Stimulated activated naive CD4-positive, alpha-beta T cell (primary cell): ENCODE results near the gene GADD45GIP1.

Experiments used
- DNase-seq, 6 experiments: peaks; one replicate each; lab custom pipeline; 2025; lab: John Stamatoyannopoulos, UW

The GADD45GIP1 gene

DNA sequence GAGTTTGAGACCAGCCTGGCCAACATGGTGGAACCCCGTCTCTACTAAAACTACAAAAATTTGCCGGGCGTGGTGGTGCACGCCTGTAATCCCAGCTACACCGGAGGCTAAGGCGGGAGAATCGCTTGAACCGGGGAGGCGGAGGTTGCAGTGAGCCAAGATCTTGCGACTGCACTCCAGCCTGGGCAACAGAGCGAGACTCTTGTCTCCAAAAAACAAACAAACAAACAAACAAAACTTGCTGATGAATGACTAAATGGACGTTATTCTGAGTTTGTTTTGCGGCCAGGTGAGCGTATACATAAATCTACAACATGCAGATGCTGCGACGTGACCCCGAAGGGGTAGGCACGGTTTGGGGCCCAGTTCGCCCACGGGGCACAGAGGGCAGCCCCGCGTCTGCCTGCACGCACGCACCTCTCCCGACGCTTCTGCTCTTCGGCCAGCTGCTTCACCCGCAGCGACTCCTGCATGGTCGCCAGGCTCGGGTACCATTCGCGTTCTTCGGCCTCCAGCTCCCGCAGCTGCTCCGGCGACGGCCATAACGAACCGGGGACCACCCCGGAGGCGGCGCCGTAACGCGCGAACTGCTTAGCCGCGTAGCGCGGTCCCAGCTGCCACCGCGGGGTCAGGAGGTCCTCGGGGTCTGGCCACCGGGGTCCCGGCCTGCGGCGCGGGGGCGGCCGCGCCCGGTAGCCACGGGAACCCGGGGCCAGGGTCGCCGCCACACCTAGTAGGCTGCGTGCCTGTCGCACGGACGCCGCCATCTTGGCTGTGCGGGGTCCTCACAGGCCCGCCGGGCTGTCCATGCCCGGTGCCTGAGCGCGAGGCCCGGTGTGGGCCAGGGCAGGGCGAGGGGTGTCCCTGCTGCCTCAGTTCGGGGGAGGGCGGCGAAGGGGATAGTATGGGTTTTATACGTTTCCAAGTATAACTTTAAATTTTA is at the start of gene GADD45GIP1:
Gene GADD45GIP1, minus strand, starts transcription at position 778 of the 943 bp plus-strand sequence. Its CDS starts 11 bp downstream, at position 767.
- peak; percentile 62 to 82 (median 69) for DNase-seq

DNA sequence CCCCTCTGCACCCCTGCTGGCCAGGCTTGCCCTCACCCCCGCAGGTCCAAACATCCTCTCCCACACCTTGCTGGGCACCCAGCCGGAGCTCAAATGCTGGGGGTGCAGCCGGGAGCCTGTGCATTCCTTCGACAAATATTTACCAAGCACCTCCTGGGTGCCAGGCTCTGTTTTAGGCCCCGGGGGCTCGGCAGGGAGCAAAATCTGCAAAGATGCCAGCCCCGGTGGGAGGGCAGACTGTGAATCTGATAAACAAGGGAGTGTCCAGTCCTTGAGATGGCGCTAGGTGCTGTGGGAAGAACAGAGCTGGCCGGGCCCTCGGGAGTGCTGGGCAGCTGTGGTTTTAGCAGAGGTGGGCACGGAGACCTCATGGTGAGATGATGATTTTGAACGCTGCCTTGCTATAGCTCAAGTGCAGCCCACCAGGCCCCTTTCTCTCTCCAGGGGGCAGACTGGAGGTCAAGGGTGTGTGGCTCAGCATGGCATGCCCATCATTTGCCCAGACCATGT is 48.9 kb upstream of the GADD45GIP1 start:
- no peak for DNase-seq

DNA sequence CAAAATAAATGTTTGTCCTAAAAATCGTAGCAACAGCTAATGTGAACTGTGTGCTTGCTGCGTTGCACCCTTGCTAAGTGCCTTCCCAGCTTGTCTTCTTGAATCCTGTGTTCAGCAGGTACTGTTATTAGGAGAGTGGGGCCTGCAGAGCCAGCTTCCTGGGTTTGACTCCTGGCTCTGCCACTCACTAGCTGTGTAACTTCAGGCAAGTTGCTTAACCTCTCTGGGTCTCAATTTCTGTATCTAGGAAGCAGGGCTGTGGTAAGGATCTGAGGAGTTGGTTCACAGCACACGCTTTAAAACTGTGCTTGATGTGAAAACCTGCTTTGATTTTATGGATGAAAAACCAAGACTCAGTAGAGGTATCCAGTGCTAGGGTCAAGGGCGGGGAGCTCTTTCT is 48.2 kb upstream of the GADD45GIP1 start:
- DNase-seq, result no peak

DNA sequence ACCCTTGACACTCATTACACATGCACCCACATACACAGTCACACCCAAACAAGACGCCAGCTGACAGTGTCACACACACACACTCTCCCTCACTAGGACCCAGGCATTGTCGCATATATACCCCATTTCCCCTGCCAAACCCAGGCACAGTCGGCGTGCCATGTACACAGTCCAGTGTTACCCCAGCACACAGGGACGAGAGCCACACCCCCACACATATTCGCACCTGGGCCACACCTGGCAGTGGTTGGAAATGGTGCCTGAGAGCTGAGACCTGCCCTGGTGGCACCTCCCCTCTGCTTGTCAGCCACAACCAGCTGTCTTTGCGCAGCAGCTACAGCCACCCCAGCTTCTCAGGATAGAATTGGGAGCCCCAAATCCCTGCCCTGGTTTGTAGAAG is 47.2 kb upstream of the GADD45GIP1 start:
- DNase-seq, result no peak

DNA sequence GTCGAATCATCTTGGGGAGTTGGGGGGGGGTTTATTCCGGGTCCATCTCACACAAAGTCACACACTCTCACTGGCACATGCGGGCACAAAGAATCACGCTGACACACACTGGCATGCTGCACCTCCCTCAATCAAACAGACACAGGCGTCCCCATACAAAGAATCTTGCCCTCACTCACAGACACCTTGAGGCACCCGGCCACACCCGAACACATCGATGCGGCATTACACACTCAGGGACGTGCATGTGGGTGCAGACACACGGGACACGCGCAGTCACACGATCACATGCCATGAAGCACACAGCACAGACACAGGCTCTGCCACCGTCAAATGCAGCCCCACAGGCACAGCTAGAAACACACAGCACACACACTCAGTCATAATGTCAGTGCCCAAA is 46.1 kb upstream of the GADD45GIP1 start:
- DNase-seq, result no peak

DNA sequence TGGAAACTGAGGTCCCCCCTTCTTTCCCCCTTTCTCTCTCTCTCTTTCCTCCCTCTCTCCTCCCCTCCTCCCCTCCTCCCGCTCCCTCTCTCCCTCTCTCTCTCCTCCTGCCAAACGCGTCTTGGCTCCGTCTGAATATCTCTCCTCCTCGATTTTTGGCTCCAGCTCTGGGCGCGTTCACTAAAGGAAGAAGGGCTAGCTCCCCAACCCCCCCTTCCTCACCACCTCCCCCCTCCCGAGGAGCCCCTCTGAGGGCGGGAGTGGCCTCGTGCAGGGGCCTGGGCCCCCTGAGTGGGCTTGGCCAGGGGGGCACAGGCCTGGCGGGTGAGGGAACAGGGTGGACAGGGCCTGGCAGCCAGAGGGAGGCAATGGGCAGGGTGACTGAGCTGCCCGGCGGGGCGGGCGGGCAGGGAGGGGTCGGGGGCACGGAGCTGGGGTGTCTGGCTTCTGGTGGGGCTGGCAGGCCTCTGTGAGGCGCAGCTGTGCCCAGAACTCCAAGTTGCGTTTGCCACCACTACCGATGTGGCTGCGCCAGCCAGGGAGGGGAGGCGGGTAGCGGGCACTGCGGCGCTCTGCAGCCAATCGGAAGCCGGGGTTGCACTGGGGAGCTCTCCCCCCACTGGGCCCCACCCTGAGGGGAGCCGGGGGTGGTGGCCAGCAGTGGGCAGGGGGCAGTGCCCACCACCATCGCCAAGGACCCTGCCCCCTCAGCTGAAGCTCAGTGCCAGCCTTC is 45.3 kb upstream of the GADD45GIP1 start:
- DNase-seq, result no peak

DNA sequence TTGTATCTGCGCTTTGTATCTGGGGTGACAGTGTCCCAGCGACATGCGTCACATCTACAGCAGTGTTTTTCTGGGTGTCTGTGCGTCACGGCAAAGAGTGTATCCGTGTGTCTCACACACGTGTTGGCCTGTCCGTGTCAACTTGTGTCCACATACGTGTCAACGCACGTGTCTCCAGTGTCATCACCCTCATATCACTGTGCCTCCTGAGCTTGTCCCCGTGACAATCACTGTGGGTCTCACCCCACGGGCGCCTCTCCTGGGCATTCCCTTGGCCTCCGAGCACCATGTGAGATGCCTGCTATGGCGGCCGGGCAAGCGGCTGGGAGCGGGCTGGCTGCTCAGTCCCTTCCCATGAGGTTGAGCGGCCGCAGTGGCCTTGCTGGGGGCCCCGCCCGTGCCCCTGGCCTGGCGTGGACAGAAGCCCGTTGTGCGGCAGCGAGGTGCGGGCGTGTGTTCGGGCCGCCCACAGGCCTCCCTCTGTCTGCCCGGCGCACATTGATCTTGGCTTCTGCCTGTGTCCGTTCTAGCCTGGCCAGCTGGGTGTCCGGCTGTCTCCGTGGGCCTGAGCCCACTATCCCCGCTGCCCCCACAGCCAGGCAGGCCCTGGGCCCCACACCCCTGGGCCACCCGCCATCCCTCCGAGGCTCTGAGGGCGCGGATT is 44.6 kb upstream of the GADD45GIP1 start:
- no peak for DNase-seq

DNA sequence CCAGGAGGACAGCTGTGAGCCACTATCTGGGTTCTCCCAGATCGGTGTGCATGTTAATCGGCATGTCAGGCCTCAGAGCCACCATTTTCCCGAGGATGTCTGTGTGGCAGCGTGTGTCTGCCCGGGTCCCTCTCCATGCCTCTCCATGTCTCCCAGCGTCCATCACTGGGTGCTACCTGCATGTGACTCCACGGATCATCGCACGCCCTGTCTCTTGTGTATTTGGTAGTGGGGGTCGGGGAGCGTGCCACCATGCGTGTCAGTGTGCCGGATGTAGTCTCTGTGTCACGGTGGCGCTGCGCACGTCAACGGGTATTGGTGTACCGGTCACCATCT is 44.1 kb upstream of the GADD45GIP1 start:
- DNase-seq, result no peak

DNA sequence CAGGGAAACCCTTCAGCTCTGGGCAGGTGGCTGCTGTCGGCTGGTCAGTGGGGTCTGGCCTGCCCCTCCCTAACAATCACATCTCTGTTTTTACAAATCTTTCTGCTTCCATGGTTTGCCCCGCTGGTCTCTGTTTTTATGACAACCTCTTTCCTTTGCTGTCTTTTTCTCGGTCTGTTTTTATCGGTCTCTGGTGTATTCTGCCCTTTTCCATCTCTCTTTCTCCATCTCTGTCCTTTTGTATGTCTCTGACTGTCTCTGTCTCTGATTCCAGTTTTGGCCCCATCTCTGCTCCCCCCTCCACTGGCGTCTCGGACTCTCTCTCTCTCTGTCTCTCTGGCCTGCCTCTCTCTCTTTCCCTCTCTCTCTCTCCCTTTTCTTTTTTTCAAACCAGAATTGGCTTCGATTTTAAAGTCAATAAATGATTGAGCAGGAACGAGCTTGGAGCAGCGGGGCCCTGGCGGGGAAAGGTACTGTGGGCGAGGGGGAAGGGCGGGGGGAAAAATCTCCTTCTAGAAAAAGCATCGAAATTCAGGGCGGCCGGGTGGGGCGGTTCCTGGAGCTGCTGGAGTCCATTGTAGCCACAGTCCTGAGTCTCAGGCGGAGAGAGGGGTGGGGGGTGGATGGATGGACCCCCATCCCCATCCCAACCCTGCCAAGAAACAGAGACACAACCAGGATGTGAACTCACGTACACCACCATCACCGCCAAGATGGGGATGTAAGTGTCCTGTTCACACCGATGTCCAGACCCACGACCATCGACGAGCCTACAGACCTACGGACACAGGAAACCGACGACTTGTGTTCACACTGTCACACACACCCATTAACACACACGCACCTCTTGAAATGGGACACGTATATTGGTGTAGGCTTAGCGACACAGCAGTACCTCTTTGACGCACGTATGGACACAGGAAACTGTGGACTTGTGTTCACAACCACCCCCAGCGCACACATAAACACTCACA is 41.2 kb upstream of the GADD45GIP1 start:
- no peak for DNase-seq

DNA sequence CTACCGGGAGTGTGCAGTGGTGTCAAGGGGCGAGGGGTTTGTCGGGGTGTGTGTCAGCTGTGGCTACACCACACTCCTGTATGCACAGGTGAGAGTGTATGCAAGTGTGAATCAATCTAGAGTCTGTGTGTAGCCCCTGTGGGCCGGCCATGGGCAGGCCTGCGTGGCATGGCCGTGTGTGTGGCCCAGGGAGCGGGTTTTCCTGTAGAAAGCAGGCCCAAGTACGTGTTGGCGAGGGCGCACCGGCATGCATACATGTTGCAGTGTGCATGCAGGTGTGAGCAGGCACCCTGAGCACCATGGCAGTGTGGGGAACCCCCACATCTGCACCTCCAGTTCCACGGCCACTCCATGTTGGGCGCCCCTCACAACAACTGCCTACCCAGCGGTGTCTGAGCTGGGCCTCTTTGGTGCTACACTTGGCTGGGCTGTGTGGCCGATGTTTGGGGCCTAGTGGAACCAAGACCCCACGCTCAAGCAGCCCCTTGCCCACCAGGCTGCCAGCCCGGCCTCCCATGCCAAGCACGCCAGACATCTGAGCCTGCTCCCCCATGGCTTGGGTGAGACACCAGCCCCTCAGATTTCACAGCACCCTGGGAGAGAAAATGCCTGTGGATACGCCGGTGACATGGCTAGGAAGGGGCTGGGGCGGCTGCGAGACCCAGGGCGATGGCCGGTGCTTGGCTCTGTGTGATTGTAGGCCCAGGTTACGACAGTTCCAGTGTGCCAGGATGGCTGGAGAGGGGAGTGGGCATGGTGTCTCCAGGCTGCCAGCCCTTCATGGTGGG is 40.4 kb upstream of the GADD45GIP1 start:
- peak in 1 of 6 experiments; percentile 26 for DNase-seq

DNA sequence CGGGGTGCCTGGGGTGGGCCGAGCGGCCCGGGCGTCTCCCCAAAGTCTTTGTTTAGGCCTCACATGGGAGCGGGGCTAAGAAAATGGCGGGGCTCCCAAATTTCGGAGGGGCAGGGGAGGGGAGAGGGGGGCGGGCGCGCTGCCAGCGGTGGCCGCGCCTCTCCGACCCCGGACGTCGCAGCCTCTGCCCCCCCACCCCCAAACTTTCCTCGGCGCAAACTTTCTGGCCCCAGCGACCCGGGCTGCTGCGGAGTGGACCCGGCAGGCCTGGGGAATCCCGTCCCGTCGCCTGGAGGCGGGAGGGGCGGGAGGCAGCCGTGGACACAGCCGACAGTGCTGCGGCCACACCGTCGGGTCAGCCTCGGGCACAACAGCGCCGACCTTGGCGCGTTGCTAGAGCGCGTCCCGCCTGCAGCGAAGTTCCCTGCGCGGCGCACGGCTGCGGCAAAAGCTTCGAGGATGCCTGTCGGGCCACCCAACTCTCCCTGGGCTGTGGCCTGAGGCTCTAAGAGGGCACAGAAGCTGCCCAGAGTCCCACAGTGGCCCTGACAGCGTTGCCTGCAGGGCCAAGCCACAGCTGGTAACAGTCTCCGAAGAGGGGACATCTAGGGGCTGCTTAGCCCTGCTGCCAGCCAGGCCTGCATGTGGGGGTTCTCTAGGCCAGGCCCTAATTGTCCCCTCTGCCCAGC is 39.5 kb upstream of the GADD45GIP1 start:
- no peak for DNase-seq

DNA sequence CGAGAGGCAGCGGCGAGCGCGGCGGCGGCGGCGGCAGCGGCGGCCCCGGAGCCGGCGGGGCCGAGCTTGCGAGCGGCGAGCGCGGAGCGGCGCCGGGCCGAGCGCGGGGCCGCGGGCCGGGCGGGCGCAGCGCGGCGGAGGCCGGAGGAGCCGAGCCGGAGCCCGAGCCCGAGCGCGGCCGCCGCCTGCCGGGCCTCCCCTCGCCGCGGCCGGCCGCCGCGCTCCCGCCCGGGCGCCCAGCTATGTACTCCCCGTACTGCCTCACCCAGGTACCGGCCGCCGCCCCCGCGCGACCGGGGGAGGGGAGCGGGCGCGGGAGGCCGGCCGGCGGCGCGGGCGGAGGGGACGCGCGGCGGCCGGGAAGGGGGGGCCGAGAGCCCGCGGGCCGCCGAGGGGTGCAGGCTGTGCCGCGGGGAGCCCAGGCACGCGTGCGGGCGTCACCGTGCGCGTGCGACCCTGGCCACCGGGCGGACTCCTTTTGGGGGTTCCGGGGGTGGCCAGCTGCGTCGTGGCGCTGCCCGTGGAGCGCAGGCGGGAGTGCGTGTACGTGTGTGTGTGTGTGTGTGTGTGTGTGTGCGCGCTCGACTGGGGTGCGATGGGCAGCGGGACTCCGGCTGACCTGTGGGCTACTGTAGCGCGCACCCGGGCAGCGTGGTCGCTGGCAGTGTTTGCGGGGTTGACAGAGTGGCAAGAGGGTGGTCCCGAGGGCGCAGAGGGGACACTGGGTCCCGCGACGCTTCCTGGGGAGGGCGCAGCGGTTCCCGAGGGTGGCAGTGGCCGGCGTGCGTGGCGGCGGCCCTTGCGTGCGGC is 38.8 kb upstream of the GADD45GIP1 start:
- DNase-seq, result peak in 2 of 6 experiments; percentile 19 to 20

DNA sequence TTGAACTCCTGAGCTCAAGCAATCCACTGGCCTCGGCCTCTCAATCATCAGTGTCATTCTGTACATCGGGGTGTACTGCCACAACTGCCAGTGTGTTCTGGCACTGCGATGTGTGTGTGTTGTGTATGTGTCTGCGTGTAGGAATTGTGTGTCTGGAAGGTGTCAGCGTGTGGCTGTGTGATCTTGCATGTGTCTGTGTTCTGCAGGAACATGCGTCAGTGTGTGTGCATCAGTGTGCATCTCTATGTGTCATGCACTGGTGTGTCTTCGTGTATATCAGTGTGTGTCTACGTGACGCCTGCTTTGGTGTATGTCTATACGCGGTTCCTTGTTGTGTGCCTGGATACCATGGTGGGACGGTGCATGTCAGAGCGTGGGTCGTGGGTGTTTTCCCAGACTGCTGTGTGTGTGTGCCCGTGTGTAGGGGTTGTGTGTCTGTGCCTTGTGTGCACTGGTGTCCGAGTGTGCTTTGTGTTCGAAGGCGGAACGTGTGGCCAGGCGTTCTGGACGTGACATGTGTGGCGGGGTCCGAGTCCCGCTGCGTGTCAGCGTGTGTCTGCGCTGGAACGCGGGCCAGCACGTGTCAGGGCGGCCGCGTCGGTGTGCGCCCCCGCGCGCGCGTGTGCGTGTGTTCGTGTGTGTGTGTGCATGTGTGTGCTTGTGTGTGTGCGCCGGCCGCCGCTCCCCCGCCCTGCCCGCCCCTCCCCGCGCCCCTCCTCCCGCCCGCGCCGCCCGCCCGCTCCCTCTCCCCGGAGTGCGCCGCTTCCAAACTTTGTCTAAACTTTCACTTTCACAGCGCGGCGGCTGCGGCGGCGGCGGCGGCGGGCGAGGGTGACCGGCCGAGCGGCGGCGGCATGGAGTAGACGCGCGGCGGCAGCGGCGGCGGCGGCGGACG is 37.9 kb upstream of the GADD45GIP1 start, which contains the start of gene NFIX:
Gene NFIX, plus strand, starts transcription at position 775 of the 895 bp plus-strand sequence. CDS start 363 bp downstream, outside the sequence.
- peak; percentile 31 to 63 (median 56) for DNase-seq

DNA sequence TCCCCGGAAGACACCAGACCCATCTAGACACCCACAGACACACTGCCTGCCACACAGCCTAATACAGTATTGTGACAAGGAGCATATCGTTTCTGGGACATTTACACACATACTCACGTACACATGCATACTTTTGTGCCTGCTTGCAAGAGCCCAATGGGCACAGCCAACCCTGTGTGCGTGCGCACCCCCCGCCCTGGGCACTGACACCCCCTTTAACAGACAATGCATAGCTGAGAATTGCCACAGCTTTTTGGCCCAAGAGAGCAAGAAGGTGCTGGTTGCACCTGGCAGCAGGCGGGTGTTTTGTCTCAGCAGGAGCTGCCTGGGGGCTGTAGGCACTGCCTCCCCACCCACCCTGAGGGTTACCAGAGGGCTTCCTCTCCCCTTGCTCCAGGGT is 36.5 kb upstream of the GADD45GIP1 start:
- DNase-seq, result no peak

DNA sequence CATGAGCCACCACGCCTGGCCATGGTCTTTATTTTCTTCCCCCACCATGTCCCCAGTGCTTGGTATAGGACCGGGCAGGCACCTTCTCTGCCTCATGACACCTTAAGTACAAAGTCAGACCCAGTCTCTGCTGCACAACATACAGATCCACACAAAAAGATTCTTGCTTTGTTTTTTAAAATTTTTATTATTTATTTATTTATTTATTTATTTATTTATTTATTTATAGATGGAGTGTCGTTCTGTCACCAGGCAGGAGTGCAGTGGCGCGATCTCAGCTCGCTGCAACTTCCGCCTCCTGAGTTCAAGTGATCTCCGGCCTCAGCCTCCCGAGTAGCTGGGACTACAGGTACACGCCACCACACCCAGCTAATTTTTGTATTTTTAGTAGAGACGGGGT is 35.7 kb upstream of the GADD45GIP1 start:
- no peak for DNase-seq

DNA sequence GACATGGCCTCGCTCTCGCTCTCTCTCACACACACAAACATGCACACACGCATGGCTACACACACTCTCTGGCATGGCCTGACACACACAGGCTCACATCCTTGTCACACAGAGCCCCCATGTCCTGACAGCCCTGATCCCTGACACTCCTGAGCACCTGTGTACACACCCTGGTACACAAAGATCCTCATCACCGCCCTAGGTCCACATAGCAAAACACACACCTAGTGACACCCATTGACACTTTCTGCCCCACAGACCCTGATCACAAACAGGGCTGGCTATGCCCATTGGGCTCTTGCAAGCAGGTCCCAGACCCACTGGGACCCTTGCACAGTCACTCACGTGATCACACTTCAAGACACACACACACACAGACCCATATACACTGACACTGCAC is 34.3 kb upstream of the GADD45GIP1 start:
- DNase-seq, result no peak

DNA sequence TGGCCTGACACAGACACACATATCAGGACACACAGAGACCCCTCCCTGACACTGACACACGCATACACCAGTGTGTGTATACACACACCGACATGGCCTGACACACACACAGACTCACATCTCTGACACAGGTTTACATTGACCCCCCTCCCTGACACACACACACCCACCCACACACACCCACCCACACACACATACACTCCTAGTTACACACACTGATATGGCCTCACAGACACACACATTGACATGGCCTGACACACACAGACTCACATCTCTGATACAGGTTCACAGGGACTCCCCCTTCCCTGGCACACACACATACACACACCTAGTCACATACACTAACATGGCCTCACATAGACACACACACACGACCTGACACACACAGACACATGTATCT is 33.8 kb upstream of the GADD45GIP1 start:
- no peak for DNase-seq

DNA sequence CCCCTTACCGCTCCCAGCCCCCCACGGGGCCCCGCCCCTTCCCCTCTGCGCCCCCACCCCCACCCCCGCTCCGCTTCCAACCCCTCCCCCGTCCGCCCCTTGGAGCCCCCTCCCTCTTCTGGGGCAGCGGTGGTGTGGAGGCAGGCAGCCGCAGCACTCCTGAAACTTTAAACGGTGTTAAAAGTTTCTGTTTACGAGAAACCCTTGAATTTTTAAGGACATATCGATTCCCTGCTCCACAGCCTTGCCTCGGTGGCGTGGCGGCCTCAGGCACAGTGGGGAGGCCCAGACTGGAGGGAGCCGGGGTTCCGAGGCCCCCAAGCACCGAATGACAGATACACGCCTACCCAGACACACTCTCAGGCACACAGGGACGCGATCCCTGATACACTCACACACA is 33.4 kb upstream of the GADD45GIP1 start:
- DNase-seq, result no peak
